ENCODE data around the gene PADI6.
"Not testable (repeated sequence)": the region's sequence is repeated elsewhere in the genome, so short reads cannot be mapped to it uniquely, and the experiment has no call there.

Gene PADI6

DNA sequence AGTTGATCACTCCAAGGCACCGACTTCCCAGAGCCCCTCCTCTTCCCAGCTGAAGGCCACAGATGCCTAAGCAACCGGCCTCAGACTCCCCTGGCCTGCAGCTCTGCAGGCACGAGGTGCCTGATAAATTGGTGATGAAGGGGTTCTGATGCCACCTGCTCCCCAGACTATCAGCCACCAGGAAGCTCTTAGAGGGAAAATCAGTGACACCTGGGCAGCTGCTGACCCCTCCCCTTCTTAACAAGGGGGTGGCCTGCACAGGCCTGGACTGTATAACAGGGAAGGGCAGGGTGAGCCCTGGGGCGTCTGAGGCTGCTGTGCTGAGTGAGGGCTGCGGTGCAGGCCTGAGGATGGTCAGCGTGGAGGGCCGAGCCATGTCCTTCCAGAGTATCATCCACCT is at the start of gene PADI6:
PADI6 (plus strand) TSS at position 301 of the 400 bp plus-strand sequence; CDS start at position 351, 50 bp downstream.
- DNase-seq, result no peak

DNA sequence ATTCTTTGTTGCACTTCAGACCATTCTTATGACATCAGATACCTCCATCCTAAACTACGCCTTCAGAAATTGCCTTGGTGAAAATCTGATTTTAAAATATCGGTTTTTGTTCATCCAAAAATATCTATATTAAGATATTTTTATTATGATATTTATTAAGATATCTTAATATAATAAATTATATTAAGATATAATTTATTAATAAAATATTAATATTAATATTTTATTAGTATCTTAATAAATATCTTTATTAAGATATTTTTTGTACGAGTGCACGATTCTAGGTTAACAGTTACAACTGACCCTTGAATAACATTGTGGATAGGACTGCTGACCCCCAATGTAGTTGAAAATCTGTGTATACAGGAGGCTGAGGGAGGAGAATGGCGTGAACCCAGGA is 43.1 kb upstream of the PADI6 start:
- DNase-seq, result no peak

DNA sequence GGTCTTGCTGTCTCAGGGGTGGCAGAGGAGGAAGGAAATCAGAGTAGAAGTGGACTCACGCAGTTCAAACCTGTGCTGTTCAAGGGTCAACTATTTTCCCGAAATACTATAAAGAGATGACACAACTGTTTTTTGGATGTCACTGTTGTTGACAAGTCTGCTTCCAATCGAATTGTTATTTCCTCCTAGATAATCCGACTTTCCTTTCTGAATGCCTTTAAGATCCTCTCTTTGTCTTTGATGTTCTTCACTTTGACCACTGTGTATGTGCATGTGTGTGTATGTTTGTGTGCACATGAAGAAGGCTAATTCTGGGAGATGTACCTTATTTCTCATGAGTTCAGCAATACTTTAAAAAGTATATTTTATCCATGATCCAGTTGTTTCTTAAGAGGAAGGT is 42.4 kb upstream of the PADI6 start:
- no peak for DNase-seq

DNA sequence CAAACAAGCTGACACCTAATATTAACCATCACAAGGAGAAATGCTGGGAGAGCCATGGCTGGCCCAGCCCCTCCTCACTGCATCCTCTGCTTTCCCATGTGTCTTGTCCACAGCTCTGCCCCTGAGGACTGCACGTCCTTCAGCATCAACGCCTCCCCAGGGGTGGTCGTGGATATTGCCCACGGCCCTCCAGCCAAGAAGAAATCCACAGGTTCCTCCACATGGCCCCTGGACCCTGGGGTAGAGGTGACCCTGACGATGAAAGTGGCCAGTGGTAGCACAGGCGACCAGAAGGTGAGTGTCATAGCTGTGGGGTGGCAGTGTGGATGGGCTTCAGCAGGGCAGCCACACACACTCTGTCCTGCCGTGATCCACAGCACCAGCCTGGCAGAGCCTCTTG is 41.1 kb upstream of the PADI6 start:
- DNase-seq, result no peak

DNA sequence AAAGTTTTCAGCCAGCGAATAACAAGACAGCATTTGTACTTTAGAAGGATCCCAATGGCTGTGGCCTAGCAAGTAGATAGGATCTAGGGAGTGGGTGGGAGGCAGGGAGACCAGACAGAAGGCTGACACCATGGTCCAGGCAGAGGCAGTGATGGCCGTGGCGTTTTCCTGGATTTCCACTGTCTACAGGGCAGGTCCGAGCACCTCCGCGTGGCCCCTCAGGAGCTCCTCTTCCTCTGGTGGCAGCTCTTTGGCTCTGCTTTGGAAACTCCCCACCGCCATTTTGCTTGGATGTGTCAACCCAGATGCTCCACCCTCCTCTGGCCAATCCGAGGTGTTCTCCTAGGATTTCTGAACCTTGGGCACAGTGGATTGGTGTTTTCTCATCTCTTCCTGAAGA is 38.9 kb upstream of the PADI6 start:
- DNase-seq, result no peak

DNA sequence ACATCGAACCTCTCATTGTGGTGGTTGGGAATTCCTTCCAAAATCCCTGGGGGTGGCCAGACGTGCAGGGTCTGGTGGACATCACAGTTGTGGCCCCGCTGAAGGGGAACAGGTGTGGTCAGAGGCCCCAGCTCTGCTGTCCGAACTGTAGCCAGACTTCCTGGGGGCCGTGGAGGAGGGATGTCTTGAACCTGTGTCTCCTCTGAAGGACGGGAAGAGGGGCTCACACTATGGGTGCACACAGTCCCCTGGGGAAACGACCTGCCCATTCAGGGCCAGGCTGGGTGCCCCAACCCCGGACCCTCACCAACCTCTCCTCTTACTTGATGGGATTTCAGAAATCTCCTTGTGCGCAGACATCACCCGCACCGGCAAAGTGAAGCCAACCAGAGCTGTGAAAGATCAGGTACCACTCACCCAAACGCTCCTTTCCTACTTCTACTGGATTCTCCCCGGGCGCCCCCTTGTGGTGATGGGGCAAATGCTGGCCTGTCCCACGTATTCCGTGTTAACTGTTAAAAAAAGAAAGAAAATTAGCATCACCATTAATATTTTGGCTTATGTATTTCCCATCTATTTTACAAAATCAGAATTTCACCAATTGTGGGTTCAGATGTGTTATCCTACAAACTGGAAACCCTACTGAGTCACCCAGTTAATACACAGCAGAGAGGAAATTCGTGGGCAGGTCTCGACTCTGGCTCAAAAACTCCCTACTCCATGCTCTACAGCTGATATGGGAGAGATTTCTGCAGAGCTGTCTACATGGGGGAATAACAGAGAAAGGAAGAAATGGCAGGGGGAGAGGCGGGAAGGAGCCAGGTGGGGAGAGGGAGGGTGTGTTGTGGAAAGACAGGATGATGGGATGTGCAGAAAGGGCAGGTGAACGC is 35.9 kb upstream of the PADI6 start:
- peak; percentile 23 to 58 (median 44) for DNase-seq

DNA sequence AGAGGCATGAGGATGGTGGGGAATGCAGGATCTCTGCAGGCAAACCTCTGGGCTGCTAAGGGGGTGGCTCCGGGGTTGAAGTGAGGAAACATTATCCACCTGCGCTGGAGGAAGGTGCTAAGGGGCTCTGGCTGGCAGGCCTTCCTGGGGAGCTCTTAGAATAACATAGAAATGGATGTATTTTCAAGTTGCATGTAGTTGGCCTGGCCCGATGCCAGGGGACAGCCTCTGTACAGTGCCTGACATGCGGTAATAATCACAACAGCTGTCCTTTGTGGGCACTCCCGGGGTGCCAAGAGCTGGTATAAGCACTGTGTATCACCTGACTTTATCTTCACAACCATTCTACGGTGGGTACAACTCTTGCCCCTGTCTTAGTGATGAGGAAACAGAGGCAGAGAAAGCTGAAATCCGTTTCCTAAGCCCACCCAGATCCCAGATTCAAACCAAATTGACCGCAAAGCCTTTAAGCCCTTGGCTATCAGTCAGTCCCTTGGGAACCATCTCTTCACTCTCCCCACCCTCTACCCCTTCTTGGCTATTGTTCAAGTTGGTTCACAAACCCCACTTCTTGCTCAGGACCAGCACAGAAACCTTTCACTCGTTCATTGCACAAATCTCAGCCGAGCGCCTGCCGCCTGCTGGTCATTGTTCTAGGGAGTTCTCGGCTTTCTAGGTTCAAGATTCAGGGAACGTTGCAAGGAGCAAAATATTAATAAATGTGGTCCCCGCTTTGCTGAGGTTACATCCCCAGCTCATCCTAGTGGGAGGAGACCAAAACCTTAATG is 33.1 kb upstream of the PADI6 start:
- DNase-seq, result no peak

DNA sequence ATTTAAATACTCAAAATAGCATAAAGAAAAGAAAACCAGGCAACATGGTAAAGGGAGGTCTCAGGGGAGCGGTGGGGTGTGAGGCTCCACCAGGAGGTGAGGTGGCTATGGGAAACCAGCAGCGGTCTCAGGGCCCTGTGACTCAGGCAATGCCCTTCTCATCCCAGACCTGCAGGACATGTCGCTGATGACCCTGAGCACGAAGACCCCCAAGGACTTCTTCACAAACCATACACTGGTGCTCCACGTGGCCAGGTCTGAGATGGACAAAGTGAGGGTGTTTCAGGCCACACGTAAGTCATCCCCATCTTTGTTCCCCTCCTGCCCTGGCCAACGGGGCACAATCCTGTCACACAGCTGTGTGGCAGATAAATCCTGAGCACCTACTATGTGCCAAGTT is 32.5 kb upstream of the PADI6 start:
- no peak for DNase-seq

DNA sequence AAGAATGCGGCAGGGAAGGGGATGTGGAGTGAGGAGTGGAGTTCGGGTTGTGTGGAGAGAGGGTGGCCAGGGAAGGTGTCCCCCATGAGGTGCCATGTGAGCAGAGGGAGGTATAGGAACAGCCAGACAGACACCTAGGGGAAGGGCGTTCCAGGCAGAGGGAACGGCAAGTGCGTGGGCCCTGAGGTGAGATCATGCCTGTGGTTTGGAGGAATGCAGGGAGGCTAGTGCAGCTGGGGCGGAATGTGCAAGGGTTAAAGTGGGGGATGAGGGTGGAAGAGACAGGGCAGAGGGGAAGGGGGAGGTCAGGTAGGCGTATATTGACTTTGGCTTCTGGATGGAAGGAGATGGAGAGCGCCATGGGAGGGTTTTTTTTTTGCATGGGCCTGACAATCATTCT is 31.6 kb upstream of the PADI6 start:
- DNase-seq, result no peak

DNA sequence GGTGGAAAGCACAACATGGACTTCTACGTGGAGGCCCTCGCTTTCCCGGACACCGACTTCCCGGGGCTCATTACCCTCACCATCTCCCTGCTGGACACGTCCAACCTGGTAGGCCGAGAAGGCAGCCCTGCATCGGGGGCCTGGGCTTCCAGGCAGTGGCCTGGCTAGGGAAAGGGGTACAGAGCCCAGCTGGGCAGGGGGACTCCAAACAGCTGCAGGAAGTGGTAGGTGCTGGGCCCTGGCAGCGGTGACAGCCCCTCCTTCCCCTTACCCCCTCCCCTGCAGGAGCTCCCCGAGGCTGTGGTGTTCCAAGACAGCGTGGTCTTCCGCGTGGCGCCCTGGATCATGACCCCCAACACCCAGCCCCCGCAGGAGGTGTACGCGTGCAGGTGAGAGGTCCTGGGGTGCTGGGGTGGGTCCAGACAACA is 30.0 kb upstream of the PADI6 start:
- no peak for DNase-seq

DNA sequence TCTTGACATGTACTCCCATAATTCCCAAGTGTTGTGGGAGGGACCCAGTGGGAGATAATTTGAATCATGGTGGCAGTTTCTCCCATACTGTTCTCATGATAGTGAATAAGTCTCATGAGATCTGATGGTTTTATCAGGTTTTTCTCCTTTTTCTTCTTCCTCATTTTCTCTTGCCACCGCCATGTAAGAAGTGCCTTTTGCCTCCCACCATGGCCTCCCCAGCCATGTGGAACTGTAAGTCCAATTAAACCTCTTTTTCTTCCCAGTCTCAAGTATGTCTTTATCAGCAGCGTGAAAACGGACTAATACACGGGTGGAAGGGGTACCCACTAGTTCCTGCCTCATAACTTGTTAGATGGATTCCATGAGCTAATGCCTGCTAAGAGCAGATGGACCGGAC is 26.5 kb upstream of the PADI6 start:
- DNase-seq, result not testable (repeated sequence)

DNA sequence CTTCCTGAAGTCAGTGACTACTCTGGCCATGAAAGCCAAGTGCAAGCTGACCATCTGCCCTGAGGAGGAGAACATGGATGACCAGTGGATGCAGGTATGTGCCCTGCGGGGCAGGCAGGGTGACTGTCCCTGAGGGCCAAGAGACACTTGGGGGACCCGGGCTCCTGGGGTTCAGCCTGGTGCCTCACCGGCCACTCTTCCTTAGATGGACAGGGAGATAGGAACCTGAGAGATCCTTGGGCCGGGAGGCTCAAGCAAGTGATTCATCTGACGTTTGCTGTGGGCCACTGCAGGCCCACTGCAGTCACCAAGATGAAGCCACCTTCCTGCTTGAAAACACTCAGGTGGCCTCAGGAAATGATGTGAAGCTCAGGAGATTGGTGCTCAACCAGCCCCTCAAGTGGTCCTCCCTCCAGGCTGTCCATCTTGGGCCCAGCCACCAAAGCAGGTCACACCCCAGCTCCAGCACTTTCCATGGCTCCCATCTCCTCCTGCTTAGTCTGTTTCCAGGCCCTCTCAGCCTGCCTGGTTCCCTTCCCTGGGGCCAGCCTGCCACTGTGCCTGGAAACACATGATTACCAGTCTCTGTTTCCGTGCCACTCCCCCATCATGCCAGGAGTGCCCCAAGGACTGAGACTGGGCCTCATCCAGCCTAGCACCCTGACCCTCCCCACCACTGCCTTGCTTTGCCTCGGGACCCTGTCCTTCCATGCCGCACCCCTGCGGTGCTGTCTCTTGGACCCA is 25.8 kb upstream of the PADI6 start:
- no peak for DNase-seq

DNA sequence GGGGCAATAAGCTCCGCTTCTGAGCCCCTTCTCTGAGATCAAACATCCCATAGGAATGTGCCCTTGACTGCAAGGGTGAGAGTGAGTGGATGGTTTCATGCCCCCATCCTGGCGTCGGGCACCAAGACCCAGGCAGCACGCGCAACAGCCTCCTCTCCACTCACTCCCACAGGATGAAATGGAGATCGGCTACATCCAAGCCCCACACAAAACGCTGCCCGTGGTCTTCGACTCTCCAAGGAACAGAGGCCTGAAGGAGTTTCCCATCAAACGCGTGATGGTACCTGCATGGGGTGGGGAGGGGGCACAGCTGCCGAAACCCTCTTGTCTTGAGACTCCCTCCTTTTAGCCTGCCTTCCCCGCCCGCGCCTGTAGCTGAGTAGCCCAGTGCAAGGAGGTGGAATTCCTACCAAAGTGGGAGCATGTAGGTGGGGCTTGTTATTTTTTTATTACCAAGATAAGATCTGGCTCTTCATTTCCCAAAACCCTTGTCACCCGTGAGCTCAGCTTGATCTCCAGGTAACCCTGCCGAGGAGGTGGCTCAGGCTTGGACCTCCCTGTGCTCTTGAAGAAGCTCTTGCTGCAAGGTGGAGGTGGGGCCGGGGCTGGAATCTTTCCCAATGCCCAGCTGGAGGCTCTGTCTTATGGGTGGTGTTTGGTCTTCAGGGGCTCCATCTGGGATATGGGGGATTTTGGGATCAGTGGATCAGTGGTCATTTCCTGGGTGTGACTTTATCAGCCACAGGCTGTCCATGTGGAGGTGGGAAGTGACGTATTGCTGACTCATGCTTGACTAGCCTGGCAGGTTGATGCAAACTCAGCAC is 24.0 kb upstream of the PADI6 start:
- no peak for DNase-seq

DNA sequence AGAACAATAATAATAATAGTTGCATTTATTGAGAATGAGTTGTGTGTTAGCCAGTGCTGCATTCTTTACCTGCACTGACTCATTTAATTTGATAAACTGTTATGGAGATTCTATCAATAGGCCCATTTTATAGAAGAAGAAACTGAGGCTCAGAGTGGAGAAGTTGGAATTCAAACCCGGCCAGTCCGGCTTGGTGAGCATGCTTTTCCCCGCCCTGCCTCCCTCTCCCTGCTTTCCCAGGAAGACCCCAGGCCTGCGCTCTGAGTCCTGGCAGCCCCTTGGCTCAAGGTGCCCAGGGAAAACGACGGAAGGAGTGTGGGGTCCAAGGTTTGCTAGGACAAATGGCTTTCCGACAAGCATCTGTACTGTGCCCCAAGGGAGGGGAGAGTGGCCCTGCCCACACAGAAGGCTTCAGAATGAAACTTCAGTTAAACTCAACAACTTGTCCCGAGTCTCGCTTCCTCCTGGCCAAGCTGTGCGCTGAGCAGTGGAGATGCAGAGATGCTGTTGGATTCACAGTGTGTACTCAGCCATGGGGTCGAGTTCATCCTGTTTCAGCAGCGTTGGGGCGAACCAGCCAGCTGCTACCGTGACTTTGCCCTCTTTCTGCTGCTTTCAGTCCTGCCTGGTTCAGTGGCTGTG is 23.3 kb upstream of the PADI6 start:
- no peak for DNase-seq

DNA sequence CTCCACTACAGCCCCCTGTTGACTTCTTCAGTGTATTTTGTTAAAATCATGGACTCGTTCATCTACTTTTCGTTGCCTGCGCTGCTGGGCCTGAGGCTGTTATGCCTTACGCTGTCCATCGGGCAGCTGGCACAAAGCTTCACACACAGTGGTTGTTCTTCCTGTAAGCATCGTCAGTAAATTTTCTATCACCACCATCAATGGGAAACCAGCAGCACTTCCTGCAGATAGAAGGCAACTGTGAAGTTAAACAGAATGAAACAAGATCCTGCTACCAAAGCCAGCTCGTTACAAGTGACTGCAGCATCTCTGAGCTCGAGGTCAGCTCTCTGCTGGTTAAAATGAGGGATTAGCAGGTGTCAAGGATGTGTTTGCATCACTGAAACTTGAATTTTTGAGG is 21.9 kb upstream of the PADI6 start:
- DNase-seq, result no peak

DNA sequence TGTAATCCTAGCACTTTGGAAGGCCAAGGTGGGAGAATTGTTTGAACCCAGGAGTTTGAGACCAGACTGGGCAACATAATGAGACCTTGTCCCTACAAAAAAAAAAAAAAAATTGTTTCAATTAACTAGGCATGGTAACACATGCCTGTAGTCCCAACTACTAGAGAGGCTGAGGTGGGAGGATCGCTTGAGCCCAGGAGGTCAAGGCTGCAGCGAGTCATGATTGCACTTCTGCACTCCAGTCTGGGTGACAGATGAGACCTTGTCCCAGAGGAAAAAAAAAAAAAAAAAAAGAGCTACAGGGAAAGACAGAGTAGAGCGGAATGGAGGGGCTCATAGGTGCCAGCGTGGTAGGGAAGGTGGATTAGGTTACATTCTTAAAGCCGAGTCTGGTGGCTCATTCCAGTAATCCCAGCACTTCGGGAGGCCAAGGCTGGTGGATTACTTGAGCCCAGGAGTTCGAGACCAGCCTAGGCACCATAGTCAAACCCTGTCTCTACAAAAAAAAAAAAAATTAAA is 21.0 kb upstream of the PADI6 start:
- DNase-seq, result no peak

DNA sequence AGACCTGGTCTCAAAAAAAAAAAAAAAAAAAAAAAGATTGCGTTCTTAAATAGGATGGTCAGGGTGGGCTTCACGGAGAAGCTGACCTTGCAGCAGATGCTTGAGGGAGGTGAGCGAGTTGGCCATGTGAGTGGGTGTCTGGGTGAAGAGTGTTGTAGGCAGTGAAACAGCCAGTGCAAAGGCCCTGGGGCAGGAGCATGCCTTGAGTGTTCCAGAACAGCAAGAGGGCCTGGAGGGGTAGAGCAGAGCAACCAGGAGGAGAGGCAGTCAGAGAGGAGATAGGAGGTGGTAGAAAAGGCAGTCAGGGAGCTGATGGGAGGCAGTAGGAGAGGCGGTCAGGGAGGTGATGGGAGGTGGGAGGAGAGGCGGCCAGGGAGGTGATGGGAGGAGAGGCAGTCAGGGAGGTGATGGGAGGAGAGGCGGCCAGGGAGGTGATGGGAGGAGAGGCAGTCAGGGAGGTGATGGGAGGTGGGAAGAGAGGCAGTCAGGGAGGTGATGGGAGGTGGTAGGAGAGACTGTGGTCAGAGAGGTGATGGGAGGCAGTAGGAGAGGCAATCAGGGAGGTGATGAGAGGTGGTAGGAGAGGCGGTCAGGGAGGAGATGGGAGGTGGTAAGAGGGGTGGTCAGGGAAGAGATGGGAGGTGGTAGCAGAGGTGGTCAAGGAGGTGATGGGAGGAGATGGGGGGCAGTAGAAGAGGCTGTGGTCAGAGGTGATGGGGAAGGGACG is 20.2 kb upstream of the PADI6 start:
- no peak for DNase-seq

DNA sequence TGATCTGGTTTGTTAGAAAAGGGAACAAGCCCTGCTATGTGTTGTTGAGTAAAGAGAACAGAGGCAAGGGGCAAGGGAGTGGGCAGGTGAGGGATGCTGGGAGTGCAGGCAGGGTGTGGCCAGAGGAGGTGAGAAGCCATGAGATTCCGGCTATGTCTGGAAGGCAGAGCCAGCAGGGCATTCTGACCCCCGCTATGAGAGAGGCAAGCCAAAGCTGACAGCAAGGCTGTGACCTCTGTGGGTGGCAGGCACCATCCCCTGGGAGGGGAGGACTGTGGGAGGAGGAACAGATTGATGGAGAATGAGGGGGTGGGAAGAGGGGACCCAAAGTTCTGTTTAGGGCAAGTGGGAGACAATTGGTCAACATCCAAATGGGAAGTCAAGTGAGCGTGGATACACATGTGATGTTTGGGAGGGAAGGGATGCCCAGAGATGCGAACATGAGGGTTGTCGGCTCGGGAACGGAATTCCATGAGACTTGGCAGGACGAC is 19.5 kb upstream of the PADI6 start:
- no peak for DNase-seq

DNA sequence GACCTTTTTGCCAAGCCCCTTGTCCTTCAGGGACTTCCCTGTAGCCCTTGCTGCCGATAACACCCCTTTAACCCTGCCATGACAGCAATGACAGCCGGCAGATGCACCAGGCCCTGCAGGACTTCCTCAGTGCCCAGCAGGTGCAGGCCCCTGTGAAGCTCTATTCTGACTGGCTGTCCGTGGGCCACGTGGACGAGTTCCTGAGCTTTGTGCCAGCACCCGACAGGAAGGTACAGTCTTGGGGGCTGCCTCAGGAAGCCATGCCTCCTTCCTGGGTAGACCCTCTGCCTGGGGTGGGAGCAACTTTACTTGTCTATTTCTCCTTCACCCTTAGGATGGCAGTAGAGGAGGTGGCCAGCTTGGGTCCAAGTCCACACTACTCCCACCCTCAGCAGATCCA is 16.1 kb upstream of the PADI6 start:
- peak in 1 of 4 experiments; percentile 6 for DNase-seq

DNA sequence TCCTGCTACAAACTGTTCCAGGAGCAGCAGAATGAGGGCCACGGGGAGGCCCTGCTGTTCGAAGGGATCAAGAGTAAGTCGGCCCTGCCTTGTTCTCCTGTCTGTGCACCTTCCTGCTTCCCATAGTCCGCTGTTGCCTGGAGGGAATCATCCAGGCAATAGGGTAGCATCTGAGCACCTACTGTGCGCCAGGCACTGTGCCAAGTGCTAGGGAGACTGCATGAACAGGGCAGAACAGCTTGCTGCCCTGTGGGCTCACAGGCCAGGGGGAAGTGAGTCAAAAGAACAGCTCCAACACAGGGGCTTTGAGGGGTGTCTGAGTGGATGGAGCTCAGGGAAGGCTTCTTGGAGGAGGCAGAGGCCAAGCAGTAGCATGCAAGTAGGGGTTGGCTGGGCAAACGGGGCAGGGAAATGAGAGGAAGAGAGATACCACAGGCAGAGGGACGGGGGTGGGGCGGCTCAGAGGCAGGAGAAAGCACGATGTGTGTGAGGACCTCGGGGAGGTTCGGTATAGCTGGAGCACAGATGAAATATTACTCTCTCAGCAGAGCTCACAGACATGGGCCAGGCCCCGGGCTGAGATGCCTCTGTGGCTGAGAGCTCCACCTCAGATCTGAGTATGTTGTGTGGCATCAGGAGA is 15.5 kb upstream of the PADI6 start:
- DNase-seq, result no peak
